Stimulated activated CD8-positive, alpha-beta memory T cell treated with anti-CD3 and anti-CD28 coated beads, Interleukin-4, amount 100 ng/mL, for 1 hour (primary cell): ENCODE results near the gene B4GALT4.
"Not testable (repeated sequence)": the region's sequence is repeated elsewhere in the genome, so short reads cannot be mapped to it uniquely, and the experiment has no call there.

Experiments
- DNase-seq, 2 donors: peaks; one replicate each; pipeline ENCODE4 v3.0.0-alpha.2; 2020; ENCODE audit warnings: low read depth in 2 of 2, low spot score in 1 of 2

Gene B4GALT4

DNA sequence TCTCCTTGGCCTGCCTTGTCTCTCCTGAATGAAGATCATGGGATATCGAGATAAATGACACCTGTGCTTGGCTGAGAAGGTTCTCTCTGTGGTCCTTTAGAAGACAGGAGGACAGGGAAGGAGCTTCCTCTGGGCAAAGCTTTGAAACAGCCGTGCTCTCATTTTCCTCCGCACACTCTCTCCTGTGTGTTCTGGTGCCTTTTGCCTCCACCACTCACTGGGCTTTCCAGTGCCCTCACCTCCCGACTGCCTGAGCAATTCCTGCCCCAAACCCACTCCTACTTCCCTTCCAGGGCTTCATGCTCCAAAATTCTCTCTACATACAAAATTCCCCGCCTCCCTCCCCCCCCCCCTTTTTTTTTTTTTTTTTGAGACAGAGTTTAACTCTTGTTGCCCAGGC is 35.0 kb downstream of the B4GALT4 start:
- DNase-seq: no peak

- DNase-seq: no peak
Measured at GRCh38 chr3:119205209-119205608, 35.5 kb downstream of the B4GALT4 start.

DNA sequence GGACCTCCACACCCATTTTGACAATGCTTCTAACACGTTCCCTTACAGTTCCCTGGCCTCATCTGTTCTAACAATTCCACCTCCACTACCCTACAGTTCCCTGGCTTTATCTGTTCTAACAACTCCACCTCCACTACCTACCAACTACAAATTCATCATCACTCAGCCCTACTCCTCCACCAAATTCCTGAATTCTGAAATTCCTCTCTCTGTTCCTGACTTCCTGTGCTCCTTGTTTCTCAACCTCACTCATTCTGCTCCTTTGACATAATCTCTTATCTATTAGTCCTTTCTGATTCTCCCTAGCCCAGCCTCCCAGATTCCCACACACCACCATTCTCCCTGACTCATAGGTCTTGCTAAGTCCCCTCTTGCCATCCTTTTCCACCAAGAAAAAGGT is 44.8 kb downstream of the B4GALT4 start:
- no peak for DNase-seq

GRCh38 chr3:119195151-119195476 is 45.6 kb downstream of the B4GALT4 start:
- DNase-seq: no peak

GRCh38 chr3:119194237-119195150 is 46.2 kb downstream of the B4GALT4 start:
- no peak for DNase-seq

GRCh38 chr3:119191800-119192199 is 48.9 kb downstream of the B4GALT4 start:
- DNase-seq: no peak

GRCh38 chr3:119187266-119187665 is 53.4 kb downstream of the B4GALT4 start:
- DNase-seq: no peak

DNA sequence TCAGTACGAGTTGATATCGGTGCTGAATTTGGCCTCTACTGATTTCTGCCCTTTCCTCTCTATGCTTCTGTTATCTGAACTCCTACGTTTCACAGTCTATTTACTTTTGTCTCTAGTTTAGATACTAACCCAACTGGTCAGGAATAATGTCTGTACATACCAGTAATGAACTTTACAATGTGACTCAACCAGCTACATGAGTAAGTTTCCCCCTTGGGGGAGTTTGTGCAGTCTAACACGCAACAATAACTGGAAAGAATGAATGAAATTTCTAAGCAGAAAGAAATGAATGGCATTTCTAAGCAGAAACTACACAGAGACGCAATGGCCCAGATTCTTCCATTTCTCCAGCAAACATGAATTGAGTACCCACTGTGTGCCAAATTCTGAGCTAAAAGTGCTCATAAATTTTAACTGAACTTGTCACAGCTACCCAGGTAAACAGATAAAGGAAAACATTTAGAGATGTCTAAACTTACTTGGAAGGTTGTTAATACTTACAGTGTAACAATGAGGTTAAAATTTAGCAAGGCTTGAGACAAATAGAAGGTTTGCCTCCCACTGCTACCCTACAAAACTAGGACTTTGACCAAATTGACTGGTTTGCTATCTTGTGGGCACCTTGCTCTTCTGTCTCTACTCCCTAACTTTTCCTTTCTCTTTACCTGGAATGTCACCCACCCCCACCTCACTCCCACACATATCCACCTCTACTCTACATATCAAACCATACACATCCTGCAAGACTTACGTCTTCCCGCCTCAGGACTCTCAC is 55.7 kb downstream of the B4GALT4 start:
- no peak for DNase-seq

DNA sequence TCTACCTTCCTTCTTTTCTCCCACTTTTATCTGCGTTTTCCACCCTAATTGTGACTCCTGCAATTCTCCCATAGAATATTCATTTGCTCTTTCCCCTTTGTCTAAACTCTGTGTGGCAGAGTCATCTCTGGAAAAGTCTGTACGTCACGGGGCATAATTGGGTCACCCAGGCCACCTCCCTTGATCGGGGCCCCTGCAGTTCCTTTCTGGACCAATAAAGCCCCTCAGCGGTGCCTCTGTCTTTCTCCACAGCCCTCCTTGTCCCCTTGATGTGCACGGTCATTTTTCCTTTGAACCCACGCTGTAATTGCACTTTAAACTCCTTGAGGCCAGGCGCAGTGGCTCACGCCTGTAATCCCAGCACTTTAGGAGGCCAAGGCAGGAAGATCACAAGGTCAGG is 56.6 kb downstream of the B4GALT4 start:
- no peak for DNase-seq

- DNase-seq: no peak
Measured at GRCh38 chr3:119181765-119182164, 58.9 kb downstream of the B4GALT4 start.

DNA sequence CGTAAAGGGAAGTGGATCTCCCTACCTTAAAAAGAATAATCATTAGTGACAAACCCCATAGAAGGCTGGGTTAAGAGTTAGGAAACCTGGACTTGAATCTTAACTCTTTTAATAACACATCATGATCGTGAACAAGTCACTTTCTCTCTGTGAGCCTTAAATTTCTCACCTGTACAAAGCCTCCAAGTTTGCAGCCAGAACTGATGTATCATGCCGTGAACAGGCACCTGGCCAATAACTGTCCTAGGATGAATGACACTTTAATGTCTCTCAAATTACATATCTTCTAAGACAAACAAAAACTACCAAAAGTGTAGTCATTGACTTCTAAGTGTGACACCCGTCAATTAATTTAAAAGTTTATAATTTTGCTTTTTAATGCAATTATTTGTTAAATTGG is 63.4 kb downstream of the B4GALT4 start:
- no peak for DNase-seq

DNA sequence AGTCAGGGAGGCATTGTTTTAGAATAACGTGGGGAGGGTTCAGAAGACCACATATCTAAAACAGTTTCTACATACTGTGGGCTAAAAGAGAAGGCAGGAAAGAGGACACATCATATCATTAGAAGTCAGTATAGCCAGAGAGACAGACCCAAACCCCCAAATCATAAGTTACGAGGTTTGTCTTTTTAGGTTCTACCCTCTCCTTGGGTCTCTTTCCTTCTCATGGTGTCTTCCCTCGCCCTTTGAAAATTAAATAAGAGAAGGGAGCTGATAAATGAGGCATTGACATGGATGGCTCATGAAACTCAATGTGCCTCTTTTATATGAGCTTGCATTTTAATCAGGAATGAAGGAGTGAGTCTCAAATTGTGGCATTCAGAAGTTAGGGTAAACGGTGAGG is 63.9 kb downstream of the B4GALT4 start:
- no peak for DNase-seq

DNA sequence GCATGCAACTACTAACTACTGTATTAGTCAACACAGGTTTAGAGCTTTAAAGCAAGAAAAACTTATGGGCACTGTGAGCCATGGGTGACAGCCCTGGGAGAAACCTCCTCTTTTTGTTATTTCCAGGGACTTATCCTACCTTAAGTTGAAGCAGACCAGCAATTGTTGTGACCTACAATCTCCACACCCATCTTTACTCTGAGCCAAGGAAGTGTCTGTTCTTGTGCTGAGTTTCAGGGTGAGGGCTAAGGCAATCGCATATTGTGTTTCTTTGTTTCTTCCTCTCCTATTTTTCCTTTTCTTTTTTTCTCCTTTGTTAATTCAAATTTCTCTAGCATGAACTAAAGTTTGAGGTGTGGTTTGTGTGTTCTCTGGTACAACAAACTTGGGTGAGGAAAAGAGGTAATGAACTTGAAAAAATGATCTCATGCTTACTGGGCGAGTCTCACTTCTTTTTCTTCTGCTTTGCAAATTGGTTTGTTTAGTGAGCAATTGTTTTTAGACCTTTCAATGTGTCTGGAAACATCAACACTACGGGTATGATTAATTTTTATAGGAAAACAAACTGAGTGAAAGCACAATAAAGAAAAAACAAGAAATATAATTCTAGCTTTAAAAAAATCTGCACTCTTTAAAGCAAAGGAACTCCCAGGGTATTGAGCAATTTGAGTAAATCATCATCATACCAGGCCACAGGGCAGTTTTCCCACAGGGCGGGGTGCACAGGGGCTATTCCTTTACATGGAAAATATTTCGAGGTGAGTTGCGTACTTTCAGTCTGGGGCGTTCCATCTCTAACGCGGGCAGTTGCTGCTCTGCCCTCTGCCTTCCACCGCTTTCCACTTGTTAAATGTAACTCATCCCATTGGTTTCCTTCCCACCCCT is 64.6 kb downstream of the B4GALT4 start:
- no peak for DNase-seq

- no peak for DNase-seq
Measured at GRCh38 chr3:119173325-119173724, 67.4 kb downstream of the B4GALT4 start, which contains the start of gene UPK1B. Gene UPK1B (plus strand): TSS chr3:119173598. CDS start chr3:119186742, 13,144 bp downstream.

- no peak for DNase-seq
Measured at GRCh38 chr3:119170821-119171220, 69.9 kb downstream of the B4GALT4 start.

DNA sequence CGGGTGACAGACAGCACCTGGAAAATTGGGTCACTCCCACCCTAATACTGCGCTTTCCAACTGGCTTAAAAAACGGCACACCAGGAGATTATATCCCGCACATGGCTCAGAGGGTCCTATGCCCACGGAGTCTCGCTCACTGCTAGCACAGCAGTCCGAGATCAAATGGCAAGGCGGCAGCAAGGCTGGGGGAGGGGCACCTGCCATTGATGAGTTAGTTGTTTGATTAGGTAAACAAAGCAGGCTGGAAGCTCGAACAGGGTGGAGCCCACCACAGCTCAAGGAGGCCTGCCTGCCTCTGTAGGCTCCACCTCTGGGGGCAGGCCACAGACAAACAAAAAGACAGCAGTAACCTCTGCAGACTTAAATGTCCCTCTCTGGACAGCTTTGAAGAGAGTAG is 75.9 kb downstream of the B4GALT4 start:
- DNase-seq: not testable (repeated sequence)
